K562 (cell line): Measurements from ENCODE around the gene TMEM167B. TPM values are rescaled to one million over a fixed set of nuclear protein-coding genes. Genes with fewer than 3 reads are reported as not detected.

ENCODE experiments used
- ATAC-seq: fragments of 200-7000 bp; cut with Tn5 transposase; 3 replicates; pipeline ENCODE4 v1.9.1; 2020; ENCODE audit warnings: moderate library complexity
- BruUV-seq: library from RNA; stranded (reverse); fragments of 400-500 nt; replicated peaks from 2 replicates; lab custom pipeline; 2021; lab: Mats Ljungman, UMichigan
- CTCF ChIA-PET: fragments of 300-600 bp; formaldehyde crosslinking; extraction: SDS; loops from one replicate; lab custom pipeline; 2021; ENCODE audit warnings: low intra/inter-chr PET ratio; lab: Yijun Ruan, JAX
- POLR2A ChIA-PET: fragments of 300-600, 350-650 bp; sonication (Branson Sonifier 250); formaldehyde crosslinking; extraction: SDS; loops from one replicate; lab custom pipeline; 2021; ENCODE audit warnings: antibody characterized with exemption, inconsistent platforms; lab: Yijun Ruan, JAX
- DNase-seq, 4 experiments: peaks; one replicate each; pipeline versions ENCODE4 v3.0.0 to v3.0.0-alpha.2; 2011 to 2018; ENCODE audit warnings: low spot score in 3 of 4, mixed read lengths in 3 of 4; ENCODE audit errors: extremely low read depth in 1 of 4
- FAIRE-seq: peaks from 2 replicates; lab custom pipeline; 2011; peaks lifted over from hg19 to GRCh38; lab: Jason Lieb, UNC
- H2AFZ ChIP-seq: 2 replicates; pipeline ENCODE4 v1.6.0; 2011; ENCODE audit warnings: low read depth, low read length, control low read depth, inconsistent platforms
- H3K27ac ChIP-seq: fragments of 200-600 bp; 3 replicates; pipeline ENCODE4 v1.8.0; 2011; ENCODE audit warnings: low read depth, mild to moderate bottlenecking, control low read depth, inconsistent platforms, low read length, moderate library complexity, mixed read lengths; ENCODE audit errors: extremely low read depth
- H3K27me3 ChIP-seq, 2 experiments: fragments of 300-600 bp in 1 of 2; 2 replicates in 1 of 2; 3 replicates in 1 of 2; pipeline versions ENCODE4 v1.6.0 to v1.8.0; 2011; ENCODE audit warnings: inconsistent platforms in 2 of 2, low read length in 2 of 2, mild to moderate bottlenecking in 1 of 2, mixed read lengths in 1 of 2, moderate library complexity in 1 of 2; ENCODE audit not compliant: control insufficient read depth in 2 of 2, insufficient read depth in 2 of 2
- H3K36me3 ChIP-seq: fragments of 300-600 bp; 3 replicates; pipeline ENCODE4 v1.8.0; 2011; ENCODE audit warnings: mild to moderate bottlenecking, low read length, inconsistent platforms; ENCODE audit not compliant: control insufficient read depth, insufficient read depth
- H3K4me1 ChIP-seq, 2 experiments: fragments of 200-600 bp in 1 of 2; replicated peaks in 1 of 2; 2 replicates in 1 of 2; 3 replicates in 1 of 2; pipeline versions ENCODE4 v1.5.1 to v1.8.0; 2011; ENCODE audit warnings: inconsistent platforms in 2 of 2, low read length in 2 of 2, mild to moderate bottlenecking in 1 of 2, mixed read lengths in 1 of 2, moderate library complexity in 1 of 2; ENCODE audit not compliant: control insufficient read depth in 2 of 2, insufficient read depth in 2 of 2
- H3K4me2 ChIP-seq: 2 replicates; pipeline ENCODE4 v1.6.1; 2011; ENCODE audit warnings: low read length, control low read depth, inconsistent platforms, mixed read lengths; ENCODE audit not compliant: insufficient read depth
- H3K4me3 ChIP-seq: fragments of 200-600 bp; sonication (generic), shearing (Covaris generic); 2 replicates; pipeline ENCODE4 v1.5.1; 2016; ENCODE audit warnings: control low read depth, inconsistent platforms
- H3K79me2 ChIP-seq: fragments of 200-600 bp; 3 replicates; pipeline ENCODE4 v1.8.0; 2011; ENCODE audit warnings: low read length, inconsistent platforms; ENCODE audit not compliant: control insufficient read depth, insufficient read depth
- H3K9ac ChIP-seq, 2 experiments: 2 replicates each; pipeline versions ENCODE4 v1.6.0 to v1.6.1; 2011; ENCODE audit warnings: low read depth in 2 of 2, low read length in 2 of 2, control low read depth in 1 of 2, inconsistent platforms in 1 of 2, mild to moderate bottlenecking in 1 of 2, mixed read lengths in 1 of 2; ENCODE audit not compliant: insufficient read depth in 1 of 2
- H3K9me1 ChIP-seq: one replicate; pipeline ENCODE4 v1.6.0; 2011; ENCODE audit warnings: inconsistent platforms, mild to moderate bottlenecking, low read length, moderate library complexity; ENCODE audit not compliant: control insufficient read depth, insufficient read depth
- H3K9me3 ChIP-seq: replicated peaks from 2 replicates; pipeline ENCODE4 v1.5.1; 2011; ENCODE audit warnings: low read depth, low read length, inconsistent platforms; ENCODE audit not compliant: control insufficient read depth, insufficient read depth
- H4K20me1 ChIP-seq: replicated peaks from 2 replicates; pipeline ENCODE4 v1.6.1; 2011; ENCODE audit warnings: low read length, inconsistent platforms, mixed read lengths; ENCODE audit not compliant: control insufficient read depth, insufficient read depth
- CBX1 ChIP-seq: sonication (generic); IDR thresholded peaks from 2 replicates; pipeline ENCODE4 v1.6.1; 2016; ENCODE audit warnings: antibody characterized with exemption, low read depth, mild to moderate bottlenecking
- CREB3L1 ChIP-seq: fragments of 450-650 bp; IDR thresholded peaks from 2 replicates; pipeline ENCODE4 v1.6.1; 2014; ENCODE audit warnings: low read depth, mild to moderate bottlenecking, moderate library complexity, borderline replicate concordance
- CTCFL ChIP-seq: IDR thresholded peaks from 2 replicates; pipeline ENCODE4 v1.6.1; 2011; ENCODE audit warnings: borderline replicate concordance, low read depth, mild to moderate bottlenecking, moderate library complexity, low read length; ENCODE audit not compliant: insufficient read depth, poor library complexity, severe bottlenecking
- E2F6 ChIP-seq, 2 experiments: IDR thresholded peaks; 2 replicates each; pipeline ENCODE4 v1.6.1; 2011; ENCODE audit warnings: borderline replicate concordance in 1 of 2, control low read depth in 1 of 2, low read depth in 1 of 2, low read length in 1 of 2, mild to moderate bottlenecking in 1 of 2, mixed read lengths in 1 of 2, moderate library complexity in 1 of 2; ENCODE audit not compliant: insufficient read depth in 1 of 2, insufficient read length in 1 of 2, poor library complexity in 1 of 2, severe bottlenecking in 1 of 2; ENCODE audit errors: extremely low read depth in 1 of 2
- EZH2 ChIP-seq: IDR thresholded peaks from 2 replicates; pipeline ENCODE4 v1.6.1; 2012; ENCODE audit warnings: low read depth, mild to moderate bottlenecking, inconsistent platforms, low read length, borderline replicate concordance
- FOXP1 ChIP-seq: sonication (generic); formaldehyde crosslinking; IDR thresholded peaks from 2 replicates; pipeline ENCODE4 v1.8.0; 2022; ENCODE audit warnings: mild to moderate bottlenecking, missing genetic modification reagents
- GMEB1 ChIP-seq: fragments of 250-450 bp; sonication (Bioruptor Pico); IDR thresholded peaks from 2 replicates; pipeline ENCODE4 v1.4.0; 2020; ENCODE audit warnings: mild to moderate bottlenecking
- MCM7 ChIP-seq, 2 experiments: fragments of 450-650 bp; IDR thresholded peaks; 2 replicates each; pipeline ENCODE4 v1.6.1; 2016 to 2018
- NFIC ChIP-seq: fragments of 450-650 bp; IDR thresholded peaks from 2 replicates; pipeline ENCODE4 v1.6.1; 2017; ENCODE audit warnings: mild to moderate bottlenecking, inconsistent platforms
- RFX5 ChIP-seq: IDR thresholded peaks from 2 replicates; pipeline ENCODE4 v1.6.1; 2011; ENCODE audit warnings: low read depth, mild to moderate bottlenecking, improper control_type of control experiment, low read length
- TGIF2 ChIP-seq: sonication (generic); formaldehyde crosslinking; IDR thresholded peaks from 2 replicates; pipeline ENCODE4 v1.8.1; 2022; ENCODE audit warnings: mild to moderate bottlenecking, missing genetic modification reagents, moderate library complexity
- WGBS: fragments of 100-300 bp; shearing (Covaris generic); methylation state at CpG from one replicate; pipeline ENCODE4 v1.1.6; 2016; ENCODE audit warnings: low coverage, mixed read lengths; ENCODE audit not compliant: insufficient coverage; ENCODE audit errors: missing lambda C conversion rate; 5-methylcytosine and 5-hydroxymethylcytosine counted together
- in situ Hi-C: fragments of 300-500 bp; cut with MboI; formaldehyde crosslinking; loops from 4 replicates; pipeline ENCODE4 v1.15.0; 2018; ENCODE audit warnings: inconsistent platforms, mixed read lengths
- intact Hi-C: fragments of 100-400 bp; cut with micrococcal nuclease; formaldehyde crosslinking; loops from 2 replicates; pipeline ENCODE4 v1.14.2; 2022
- polyA plus RNA-seq, 8 experiments: library from polyadenylated mRNA; depleted of rRNA in 4 of 8; stranded (reverse) in 5 of 8; unstranded in 3 of 8; fragments of >200 nt; fragmentation: Nextera tagmentation in 2 of 8; fragmentation: Illumina TruSeq in 1 of 8; extraction: Ambion mirVana in 2 of 8; extraction: Trizol in 1 of 8; gene quantifications; 2 replicates each; pipeline versions ENCODE4 v1.2.1 to v1.2.3, GENCODE V29; 2011 to 2014; ENCODE audit warnings: inconsistent platforms in 1 of 8, missing spikeins in 1 of 8
- total RNA-seq, 7 experiments: library from RNA; depleted of rRNA in 6 of 7; stranded (reverse); fragments of >200 nt in 6 of 7; fragmentation: Illumina TruSeq in 2 of 7; extraction: Trizol in 2 of 7; gene quantifications; 2 replicates each; pipeline versions ENCODE4 v1.2.1 to v1.2.3, GENCODE V29; 2011 to 2021; ENCODE audit warnings: low replicate concordance in 1 of 7

The TMEM167B gene
- total and polyA plus RNA-seq, 9 of the 15 experiments (the other 6 are each of a cell fraction or from before 2014, with no cell fraction given) = 17.2 to 36.4 (median 32.2) TPM

- TF ChIP-seq CTCFL = no peak
- no peak for TF ChIP-seq CREB3L1
Measured at GRCh38 chr1:109135940-109136339, 45.4 kb downstream of the TMEM167B start (continued).

GRCh38 chr1:109136766-109137165 is 46.2 kb downstream of the TMEM167B start:
- ChIA-PET CTCF (no interaction called here), POLR2A (interaction anchor here (1.9 kb wide), 1 partner anchor 19 kb away, joined by 4 read pairs; no protein-coding TSS in a partner anchor)
- BruUV-seq = no TSS peak
- H3K9me1 ChIP-seq = no peaks in the 10 kb centered on the region
- peaks cover 29 to 35% of the 10 kb centered on the region in 2 experiments; a peak in 3 of 5 replicates for H3K4me1 ChIP-seq
- H3K79me2 ChIP-seq = no peaks in the 10 kb centered on the region
- no peaks in the 10 kb centered on the region for H3K36me3 ChIP-seq
- in situ Hi-C loops (no loop called here), intact Hi-C loops (no loop called here)
- ATAC-seq = no peak
- peak overlapping the region; percentile 71 for H2AFZ ChIP-seq
- no peak for DNase-seq
- H3K4me2 ChIP-seq = no peak overlapping the region
- no peaks in the 10 kb centered on the region for H3K27me3 ChIP-seq
- WGBS = 24% methylated on average over 6 of the region's 6 CpGs
- H4K20me1 ChIP-seq = no peaks in the 10 kb centered on the region
- no peak overlapping the region for H3K27ac ChIP-seq
- no peaks in the 10 kb centered on the region for H3K9me3 ChIP-seq
- no peak overlapping the region for H3K9ac ChIP-seq
- TF ChIP-seq E2F6 (IDR thresholded peaks at IDR 0.05; ENCODE audit: borderline replicate concordance in 1 of 2, extremely low read depth in 1 of 2, insufficient read depth in 1 of 2, insufficient read length in 1 of 2, low read depth in 1 of 2, low read length in 1 of 2, poor library complexity in 1 of 2, severe bottlenecking in 1 of 2) (no peak), NFIC (no peak), MCM7 (IDR thresholded peaks at IDR 0.05) (no peak), GMEB1 (CRISPR knock-in tag) (no peak), TGIF2 (CRISPR knock-in tag) (no peak), FOXP1 (CRISPR knock-in tag) (no peak), CBX1 (no peak), EZH2 (no peak), RFX5 (no peak)
- TF ChIP-seq, all 486 proteins: peak for 0
- no peak for FAIRE-seq
- H3K4me3 ChIP-seq = no peak overlapping the region
